Astrocyte (in vitro differentiated cells and primary cell): ENCODE data around the gene SPIRE2. TPM values are rescaled to one million over a fixed set of nuclear protein-coding genes. Genes with fewer than 3 reads are reported as not detected.

Experiments
- DNase-seq: peaks from one replicate; pipeline ENCODE4 v3.0.0-alpha.2; 2010; ENCODE audit warnings: low read depth
- FAIRE-seq: peaks from 2 replicates; lab custom pipeline; 2011; peaks lifted over from hg19 to GRCh38; lab: Jason Lieb, UNC
- H2AFZ ChIP-seq: 2 replicates; pipeline ENCODE4 v1.6.0; 2012; ENCODE audit warnings: low read depth, low read length, inconsistent platforms
- H3K27ac ChIP-seq: 2 replicates; pipeline ENCODE4 v1.5.1; 2011; ENCODE audit warnings: low read depth, low read length, inconsistent platforms
- H3K27me3 ChIP-seq: 2 replicates; pipeline ENCODE4 v1.6.0; 2011; ENCODE audit warnings: low read length, inconsistent platforms; ENCODE audit not compliant: insufficient read depth
- H3K36me3 ChIP-seq: 2 replicates; pipeline ENCODE4 v1.5.1; 2011; ENCODE audit warnings: low read length, inconsistent platforms; ENCODE audit not compliant: insufficient read depth
- H3K4me1 ChIP-seq: 2 replicates; pipeline ENCODE4 v1.5.1; 2011; ENCODE audit warnings: low read length, inconsistent platforms; ENCODE audit not compliant: insufficient read depth
- H3K4me2 ChIP-seq: 2 replicates; pipeline ENCODE4 v1.6.0; 2012; ENCODE audit warnings: low read length, inconsistent platforms
- H3K4me3 ChIP-seq: 2 replicates; pipeline ENCODE4 v1.5.1; 2011; ENCODE audit warnings: low read depth, mild to moderate bottlenecking, low read length, inconsistent platforms; ENCODE audit not compliant: insufficient read depth
- H3K79me2 ChIP-seq: 2 replicates; pipeline ENCODE4 v1.6.0; 2012; ENCODE audit warnings: mild to moderate bottlenecking, low read length, inconsistent platforms; ENCODE audit not compliant: insufficient read depth
- H3K9ac ChIP-seq: 2 replicates; pipeline ENCODE4 v1.6.0; 2012; ENCODE audit warnings: mild to moderate bottlenecking, low read length, inconsistent platforms
- H3K9me3 ChIP-seq: 2 replicates; pipeline ENCODE4 v1.5.1; 2012; ENCODE audit warnings: low read depth, mild to moderate bottlenecking, low read length, inconsistent platforms; ENCODE audit not compliant: insufficient read depth
- H4K20me1 ChIP-seq: 2 replicates; pipeline ENCODE4 v1.6.0; 2012; ENCODE audit warnings: low read length, inconsistent platforms; ENCODE audit not compliant: insufficient read depth
- H3K27ac Mint-ChIP-seq: one replicate; pipeline ENCODE4 v1.8.0; 2021; ENCODE audit warnings: mild to moderate bottlenecking, mixed read lengths; ENCODE audit not compliant: unreplicated experiment
- H3K27me3 Mint-ChIP-seq: one replicate; pipeline ENCODE4 v1.8.0; 2021; ENCODE audit warnings: low read depth, mixed read lengths; ENCODE audit not compliant: unreplicated experiment
- H3K36me3 Mint-ChIP-seq: one replicate; pipeline ENCODE4 v1.8.0; 2021; ENCODE audit warnings: low read depth, mixed read lengths; ENCODE audit not compliant: unreplicated experiment
- H3K4me1 Mint-ChIP-seq: one replicate; pipeline ENCODE4 v1.8.0; 2021; ENCODE audit warnings: low read depth, mixed read lengths; ENCODE audit not compliant: unreplicated experiment
- H3K4me3 Mint-ChIP-seq: one replicate; pipeline ENCODE4 v1.8.0; 2021; ENCODE audit warnings: mild to moderate bottlenecking, moderate library complexity, mixed read lengths; ENCODE audit not compliant: unreplicated experiment
- H3K9me3 Mint-ChIP-seq: one replicate; pipeline ENCODE4 v1.8.0; 2021; ENCODE audit warnings: mild to moderate bottlenecking, mixed read lengths; ENCODE audit not compliant: unreplicated experiment
- EZH2 ChIP-seq: IDR thresholded peaks from 2 replicates; pipeline ENCODE4 v1.6.1; 2012; ENCODE audit warnings: mild to moderate bottlenecking, low read length, inconsistent platforms; ENCODE audit not compliant: insufficient read depth
- total RNA-seq: library from RNA; stranded (reverse); gene quantifications from 2 replicates; pipeline ENCODE4 v1.2.1, GENCODE V29; 2021
- TF ChIP-seq, protein P1 (sequence below): IDR thresholded peaks from 2 replicates; pipeline ENCODE4 v1.5.1; 2011; ENCODE audit warnings: low read depth, mild to moderate bottlenecking, inconsistent platforms, low read length, moderate library complexity; ENCODE audit not compliant: insufficient read depth

SPIRE2 gene
- total RNA-seq, 1 donor from 2014 or later, result 3.2 TPM

DNA sequence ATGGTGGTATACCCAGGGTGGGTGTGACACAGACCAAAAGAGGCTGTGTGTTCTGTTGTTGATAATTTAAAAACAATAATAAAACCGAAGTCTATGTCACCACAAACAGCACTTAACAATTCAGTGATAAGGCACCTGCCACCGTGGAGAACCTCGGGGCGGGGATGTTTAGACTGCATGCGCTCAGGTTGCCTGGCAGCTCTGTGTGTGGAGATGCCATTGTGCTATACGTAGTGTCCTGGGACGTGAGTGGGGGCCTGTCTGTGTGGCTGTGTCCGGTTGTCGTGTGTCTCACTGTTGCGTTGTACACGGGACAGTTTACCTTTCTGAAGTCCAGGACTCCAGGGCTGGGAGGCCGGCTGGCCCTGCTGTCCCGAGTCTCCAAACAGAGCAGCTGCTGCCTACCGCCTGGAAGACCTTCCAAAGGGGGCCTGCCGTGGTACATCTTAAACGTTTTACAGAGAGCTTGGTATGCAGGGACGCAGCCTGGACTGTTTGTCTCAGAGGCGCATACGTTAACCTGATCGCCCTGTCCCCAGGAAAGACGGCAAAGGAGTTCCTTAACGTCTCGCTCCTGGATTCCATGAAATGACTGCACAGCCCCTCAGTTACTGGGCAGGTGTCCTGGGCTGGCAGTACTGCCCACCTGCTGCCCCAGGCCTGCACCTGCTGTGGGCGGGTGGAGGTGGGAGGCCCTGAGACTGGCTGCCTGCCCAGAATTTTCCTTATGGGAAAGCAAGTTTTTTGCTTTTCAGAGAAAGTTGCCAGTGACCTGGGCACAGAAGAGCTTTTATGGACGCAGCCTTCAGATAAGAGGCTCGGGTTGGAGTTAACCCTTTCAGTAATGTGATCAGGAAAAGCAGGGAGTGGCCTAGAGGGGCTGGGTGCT is 19.0 kb downstream of the SPIRE2 start:
- TF ChIP-seq, protein P1, sequence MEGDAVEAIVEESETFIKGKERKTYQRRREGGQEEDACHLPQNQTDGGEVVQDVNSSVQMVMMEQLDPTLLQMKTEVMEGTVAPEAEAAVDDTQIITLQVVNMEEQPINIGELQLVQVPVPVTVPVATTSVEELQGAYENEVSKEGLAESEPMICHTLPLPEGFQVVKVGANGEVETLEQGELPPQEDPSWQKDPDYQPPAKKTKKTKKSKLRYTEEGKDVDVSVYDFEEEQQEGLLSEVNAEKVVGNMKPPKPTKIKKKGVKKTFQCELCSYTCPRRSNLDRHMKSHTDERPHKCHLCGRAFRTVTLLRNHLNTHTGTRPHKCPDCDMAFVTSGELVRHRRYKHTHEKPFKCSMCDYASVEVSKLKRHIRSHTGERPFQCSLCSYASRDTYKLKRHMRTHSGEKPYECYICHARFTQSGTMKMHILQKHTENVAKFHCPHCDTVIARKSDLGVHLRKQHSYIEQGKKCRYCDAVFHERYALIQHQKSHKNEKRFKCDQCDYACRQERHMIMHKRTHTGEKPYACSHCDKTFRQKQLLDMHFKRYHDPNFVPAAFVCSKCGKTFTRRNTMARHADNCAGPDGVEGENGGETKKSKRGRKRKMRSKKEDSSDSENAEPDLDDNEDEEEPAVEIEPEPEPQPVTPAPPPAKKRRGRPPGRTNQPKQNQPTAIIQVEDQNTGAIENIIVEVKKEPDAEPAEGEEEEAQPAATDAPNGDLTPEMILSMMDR, result no peak
- no peak for TF ChIP-seq EZH2
- no peak overlapping the region for H3K27ac ChIP-seq
- no peak for DNase-seq
- no peak overlapping the region for H2AFZ ChIP-seq
- H3K27ac Mint-ChIP-seq, result no peak overlapping the region
- peaks cover 2% of the 10 kb centered on the region for H3K9me3 Mint-ChIP-seq
- no peaks in the 10 kb centered on the region for H3K36me3 Mint-ChIP-seq
- peaks cover 8% of the 10 kb centered on the region for H3K4me1 Mint-ChIP-seq
- H3K9ac ChIP-seq, result no peak overlapping the region
- H3K9me3 ChIP-seq, result no peaks in the 10 kb centered on the region
- H3K36me3 ChIP-seq, result no peaks in the 10 kb centered on the region
- no peak for FAIRE-seq
- H3K4me3 ChIP-seq, result no peak overlapping the region
- H3K27me3 ChIP-seq, result no peaks in the 10 kb centered on the region
- H3K4me2 ChIP-seq, result no peak overlapping the region
- H3K4me3 Mint-ChIP-seq, result no peak overlapping the region
- no peaks in the 10 kb centered on the region for H3K79me2 ChIP-seq
- peaks cover 14% of the 10 kb centered on the region for H3K4me1 ChIP-seq
- peaks cover 8% of the 10 kb centered on the region for H3K27me3 Mint-ChIP-seq
- no peaks in the 10 kb centered on the region for H4K20me1 ChIP-seq

DNA sequence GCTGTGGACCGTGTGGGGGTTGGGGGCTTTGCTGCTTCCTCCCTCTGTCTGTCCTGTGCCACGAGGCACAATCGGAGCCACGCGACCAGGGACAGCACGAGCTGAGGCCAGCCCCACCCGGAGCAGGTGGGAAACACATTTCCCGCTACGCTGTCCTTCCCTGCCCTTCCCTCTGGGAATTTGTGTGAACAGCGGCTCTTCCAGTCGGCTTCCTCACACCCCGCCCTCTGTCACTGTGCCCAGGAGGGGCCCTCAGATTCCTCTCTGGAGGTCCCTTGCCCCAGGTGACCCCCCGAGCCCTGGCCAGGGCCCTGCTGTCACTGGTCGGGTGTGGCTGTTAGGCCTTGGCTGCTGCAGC is 19.6 kb downstream of the SPIRE2 start:
- H3K79me2 ChIP-seq, result no peaks in the 10 kb centered on the region
- H3K27me3 ChIP-seq, result no peaks in the 10 kb centered on the region
- TF ChIP-seq EZH2, result no peak
- TF ChIP-seq, protein P1, result no peak
- Mint-ChIP-seq H3K4me3 (no peak overlapping the region), H3K9me3 (peaks cover 2% of the 10 kb centered on the region), H3K27ac (no peak overlapping the region), H3K27me3 (peaks cover 9% of the 10 kb centered on the region), H3K4me1 (peaks cover 3% of the 10 kb centered on the region), H3K36me3 (peaks cover under 1% of the 10 kb centered on the region)
- no peak overlapping the region for H2AFZ ChIP-seq
- peaks cover 9% of the 10 kb centered on the region for H3K4me1 ChIP-seq
- no peak overlapping the region for H3K4me3 ChIP-seq
- no peaks in the 10 kb centered on the region for H4K20me1 ChIP-seq
- no peaks in the 10 kb centered on the region for H3K36me3 ChIP-seq
- H3K9me3 ChIP-seq, result no peaks in the 10 kb centered on the region
- DNase-seq (no peak), FAIRE-seq (no peak)
- no peak overlapping the region for H3K27ac ChIP-seq
- H3K9ac ChIP-seq, result no peak overlapping the region
- no peak overlapping the region for H3K4me2 ChIP-seq

DNA sequence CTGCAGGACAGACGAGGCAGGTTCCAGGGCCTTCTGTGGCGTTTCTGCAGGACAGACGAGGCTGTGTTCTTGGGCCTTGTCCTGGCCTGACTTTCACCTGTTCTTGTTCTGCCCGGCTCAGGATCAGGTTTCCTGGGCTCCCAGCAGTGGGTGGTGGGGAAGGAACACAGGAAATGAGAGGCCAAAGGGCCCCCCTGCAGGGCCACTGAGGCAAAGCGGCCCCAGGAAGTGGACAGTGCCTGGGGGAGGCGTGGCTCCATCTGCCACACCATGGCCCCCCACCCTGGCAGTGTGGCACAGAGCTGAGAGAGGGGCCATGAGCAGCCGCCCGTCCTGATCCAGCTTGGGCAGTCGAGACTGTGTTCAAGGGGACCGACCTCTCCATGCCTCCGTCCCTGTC is 20.7 kb downstream of the SPIRE2 start:
- Histone ChIP-seq H3K4me2 (no peak overlapping the region), H3K36me3 (no peaks in the 10 kb centered on the region), H3K27ac (no peak overlapping the region), H3K79me2 (no peaks in the 10 kb centered on the region), H3K9ac (no peak overlapping the region), H4K20me1 (no peaks in the 10 kb centered on the region), H3K4me1 (no peaks in the 10 kb centered on the region), H3K27me3 (no peaks in the 10 kb centered on the region), H3K4me3 (no peak overlapping the region), H3K9me3 (no peaks in the 10 kb centered on the region), H2AFZ (no peak overlapping the region)
- Mint-ChIP-seq H3K36me3 (peaks cover 3% of the 10 kb centered on the region), H3K4me1 (no peaks in the 10 kb centered on the region), H3K27me3 (peaks cover 15% of the 10 kb centered on the region), H3K4me3 (no peak overlapping the region), H3K27ac (no peak overlapping the region), H3K9me3 (peaks cover 2% of the 10 kb centered on the region)
- FAIRE-seq (no peak), DNase-seq (no peak)
- no peak for TF ChIP-seq EZH2
- TF ChIP-seq, protein P1, result no peak
